ENCODE data around the gene GOLGA6L2. TPM values are rescaled to one million over a fixed set of nuclear protein-coding genes. Genes with fewer than 3 reads are reported as not detected.
"Not testable (repeated sequence)": the region's sequence is repeated elsewhere in the genome, so short reads cannot be mapped to it uniquely, and the experiment has no call there.

The GOLGA6L2 gene
- total RNA-seq, 5 donors from 2014 or later (not counting 1 experiment from before 2014, with no cell fraction given) = not detected

GRCh38 chr15:23420806-23421575 lies 26.1 kb downstream of the GOLGA6L2 start:
- WGBS (ENCODE audit: insufficient coverage) = 58% methylated on average over 9 of the region's 16 CpGs
- Mint-ChIP-seq H3K4me3 (no peak overlapping the region), H3K9me3 (no peaks in the 10 kb centered on the region), H3K27me3 (no peaks in the 10 kb centered on the region), H3K36me3 (no peaks in the 10 kb centered on the region), H3K27ac (no peak overlapping the region), H3K4me1 (no peaks in the 10 kb centered on the region)
- CTCF ChIA-PET = no interaction called here
- POLR2A ChIA-PET = no interaction called here
- H3K4me1 ChIP-seq (ENCODE audit: control insufficient read depth in 1 of 2, extremely low read depth in 1 of 2, insufficient read depth in 2 of 2, low read length in 2 of 2) = no peaks in the 10 kb centered on the region
- no peaks in the 10 kb centered on the region for H3K36me3 ChIP-seq (ENCODE audit: control insufficient read depth in 2 of 2, extremely low read depth in 1 of 2, insufficient read depth in 1 of 2, low read length in 1 of 2)
- no peak for DNase-seq
- H3K27me3 ChIP-seq (replicated peaks in 1 of 2; ENCODE audit: control insufficient read depth in 2 of 2, extremely low read depth in 1 of 2, insufficient read depth in 2 of 2, low read length in 1 of 2) = peaks cover 0 to 4% of the 10 kb centered on the region in 2 experiments
- no peak overlapping the region for H3K27ac ChIP-seq (ENCODE audit: low read length)
- H3K9me3 ChIP-seq = no peaks in the 10 kb centered on the region
- ATAC-seq (replicated peaks in 1 of 4) = no peak
- H3K4me3 ChIP-seq (ENCODE audit: control insufficient read depth in 1 of 2, extremely low read depth in 1 of 2, low read length in 1 of 2) = no peak overlapping the region

- 90% methylated on average over 24 of the region's 43 CpGs for WGBS (ENCODE audit: insufficient coverage)
- CTCF ChIA-PET = no interaction called here
- Mint-ChIP-seq H3K4me3 (no peak overlapping the region), H3K9me3 (peaks cover 0 to 4% (median 0%) of the 10 kb centered on the region in 3 donors), H3K4me1 (no peaks in the 10 kb centered on the region), H3K27ac (no peak overlapping the region), H3K27me3 (no peaks in the 10 kb centered on the region), H3K36me3 (no peaks in the 10 kb centered on the region)
- POLR2A ChIA-PET = interaction anchor here in 1 of 2 donors (0.6 kb wide), 1 partner anchor 1152 kb away, joined by 11 read pairs; no protein-coding TSS in a partner anchor
- no peak for ATAC-seq (replicated peaks in 1 of 4)
- DNase-seq = peak in 1 of 35 experiments; percentile 1
- Histone ChIP-seq H3K36me3 (ENCODE audit: control insufficient read depth in 2 of 2, extremely low read depth in 1 of 2, insufficient read depth in 1 of 2, low read length in 1 of 2) (no peaks in the 10 kb centered on the region), H3K9me3 (no peaks in the 10 kb centered on the region), H3K27ac (ENCODE audit: low read length) (no peak overlapping the region), H3K27me3 (replicated peaks in 1 of 2; ENCODE audit: control insufficient read depth in 2 of 2, extremely low read depth in 1 of 2, insufficient read depth in 2 of 2, low read length in 1 of 2) (peaks cover 0 to 2% of the 10 kb centered on the region in 2 experiments), H3K4me3 (ENCODE audit: control insufficient read depth in 1 of 2, extremely low read depth in 1 of 2, low read length in 1 of 2) (no peak overlapping the region), H3K4me1 (ENCODE audit: control insufficient read depth in 1 of 2, extremely low read depth in 1 of 2, insufficient read depth in 2 of 2, low read length in 2 of 2) (no peaks in the 10 kb centered on the region)
Observed at GRCh38 chr15:23416349-23417276, 30.4 kb downstream of the GOLGA6L2 start.

- H3K9me3 Mint-ChIP-seq; H3K27me3 ChIP-seq (replicated peaks in 1 of 2; ENCODE audit: control insufficient read depth in 2 of 2, extremely low read depth in 1 of 2, insufficient read depth in 2 of 2, low read length in 1 of 2); H3K36me3 ChIP-seq (ENCODE audit: control insufficient read depth in 2 of 2, extremely low read depth in 1 of 2, insufficient read depth in 1 of 2, low read length in 1 of 2); H3K36me3 Mint-ChIP-seq; H3K9me3 ChIP-seq; H3K4me1 ChIP-seq (ENCODE audit: control insufficient read depth in 1 of 2, extremely low read depth in 1 of 2, insufficient read depth in 2 of 2, low read length in 2 of 2); H3K27ac ChIP-seq (ENCODE audit: low read length); H3K27ac Mint-ChIP-seq; POLR2A ChIA-PET; CTCF ChIA-PET; ATAC-seq (replicated peaks in 1 of 4); DNase-seq; H3K27me3 Mint-ChIP-seq; H3K4me3 Mint-ChIP-seq; H3K4me3 ChIP-seq (ENCODE audit: control insufficient read depth in 1 of 2, extremely low read depth in 1 of 2, low read length in 1 of 2); H3K4me1 Mint-ChIP-seq: not testable (repeated sequence)
- 100% methylated on average over 2 of the region's 8 CpGs for WGBS (ENCODE audit: insufficient coverage)
Observed at GRCh38 chr15:23415866-23416265, 31.2 kb downstream of the GOLGA6L2 start.

GRCh38 chr15:23415321-23415865 lies 31.6 kb downstream of the GOLGA6L2 start:
- no peak overlapping the region for H3K4me3 ChIP-seq (ENCODE audit: control insufficient read depth in 1 of 2, extremely low read depth in 1 of 2, low read length in 1 of 2)
- H3K27me3 ChIP-seq (replicated peaks in 1 of 2; ENCODE audit: control insufficient read depth in 2 of 2, extremely low read depth in 1 of 2, insufficient read depth in 2 of 2, low read length in 1 of 2) = no peaks in the 10 kb centered on the region
- Mint-ChIP-seq H3K27me3 (no peaks in the 10 kb centered on the region), H3K4me3 (no peak overlapping the region), H3K27ac (no peak overlapping the region), H3K9me3 (peaks cover 0 to 4% (median 0%) of the 10 kb centered on the region in 3 donors), H3K4me1 (no peaks in the 10 kb centered on the region), H3K36me3 (no peaks in the 10 kb centered on the region)
- no peak overlapping the region for H3K27ac ChIP-seq (ENCODE audit: low read length)
- CTCF ChIA-PET = no interaction called here
- ATAC-seq (replicated peaks in 1 of 4) (no peak), DNase-seq (no peak)
- POLR2A ChIA-PET = no interaction called here
- H3K4me1 ChIP-seq (ENCODE audit: control insufficient read depth in 1 of 2, extremely low read depth in 1 of 2, insufficient read depth in 2 of 2, low read length in 2 of 2) = no peaks in the 10 kb centered on the region
- 91% methylated on average over 3 of the region's 8 CpGs for WGBS (ENCODE audit: insufficient coverage)
- no peaks in the 10 kb centered on the region for H3K9me3 ChIP-seq
- no peaks in the 10 kb centered on the region for H3K36me3 ChIP-seq (ENCODE audit: control insufficient read depth in 2 of 2, extremely low read depth in 1 of 2, insufficient read depth in 1 of 2, low read length in 1 of 2)

- no CpG with 5 or more reads among the region's 5 CpGs for WGBS (ENCODE audit: insufficient coverage)
- H3K4me1 ChIP-seq (ENCODE audit: control insufficient read depth in 1 of 2, extremely low read depth in 1 of 2, insufficient read depth in 2 of 2, low read length in 2 of 2); H3K27me3 Mint-ChIP-seq; H3K9me3 Mint-ChIP-seq; H3K27ac ChIP-seq (ENCODE audit: low read length); H3K27ac Mint-ChIP-seq; CTCF ChIA-PET; DNase-seq; H3K27me3 ChIP-seq (replicated peaks in 1 of 2; ENCODE audit: control insufficient read depth in 2 of 2, extremely low read depth in 1 of 2, insufficient read depth in 2 of 2, low read length in 1 of 2); H3K4me3 Mint-ChIP-seq; H3K4me1 Mint-ChIP-seq; H3K4me3 ChIP-seq (ENCODE audit: control insufficient read depth in 1 of 2, extremely low read depth in 1 of 2, low read length in 1 of 2); H3K9me3 ChIP-seq; H3K36me3 ChIP-seq (ENCODE audit: control insufficient read depth in 2 of 2, extremely low read depth in 1 of 2, insufficient read depth in 1 of 2, low read length in 1 of 2); H3K36me3 Mint-ChIP-seq; ATAC-seq (replicated peaks in 1 of 4); POLR2A ChIA-PET: not testable (repeated sequence)
Observed at GRCh38 chr15:23412881-23413600, 34.0 kb downstream of the GOLGA6L2 start.

GRCh38 chr15:23411841-23412240 lies 35.2 kb downstream of the GOLGA6L2 start:
- no peak overlapping the region for H3K4me3 Mint-ChIP-seq
- H3K36me3 Mint-ChIP-seq = no peaks in the 10 kb centered on the region
- no peaks in the 10 kb centered on the region for H3K36me3 ChIP-seq (ENCODE audit: control insufficient read depth in 2 of 2, extremely low read depth in 1 of 2, insufficient read depth in 1 of 2, low read length in 1 of 2)
- peaks cover 0 to 4% (median 0%) of the 10 kb centered on the region in 3 donors for H3K9me3 Mint-ChIP-seq
- H3K27me3 ChIP-seq (replicated peaks in 1 of 2; ENCODE audit: control insufficient read depth in 2 of 2, extremely low read depth in 1 of 2, insufficient read depth in 2 of 2, low read length in 1 of 2) = no peaks in the 10 kb centered on the region
- ChIA-PET CTCF (no interaction called here), POLR2A (no interaction called here)
- H3K27ac Mint-ChIP-seq = no peak overlapping the region
- DNase-seq (no peak), ATAC-seq (replicated peaks in 1 of 4) (no peak)
- no peaks in the 10 kb centered on the region for H3K9me3 ChIP-seq
- H3K27ac ChIP-seq (ENCODE audit: low read length) = no peak overlapping the region
- H3K4me3 ChIP-seq (ENCODE audit: control insufficient read depth in 1 of 2, extremely low read depth in 1 of 2, low read length in 1 of 2) = no peak overlapping the region
- H3K4me1 Mint-ChIP-seq = no peaks in the 10 kb centered on the region
- H3K27me3 Mint-ChIP-seq = peaks cover 0 to 4% of the 10 kb centered on the region in 2 donors
- WGBS (ENCODE audit: insufficient coverage) = 74% methylated on average over 8 of the region's 10 CpGs
- no peaks in the 10 kb centered on the region for H3K4me1 ChIP-seq (ENCODE audit: control insufficient read depth in 1 of 2, extremely low read depth in 1 of 2, insufficient read depth in 2 of 2, low read length in 2 of 2)
